Measurements from ENCODE around the gene TSSK3. TPM values are rescaled to one million over a fixed set of nuclear protein-coding genes. Genes with fewer than 3 reads are reported as not detected.

TSSK3 gene
- total and polyA plus RNA-seq, 2 experiments from 2014 or later: not detected

DNA sequence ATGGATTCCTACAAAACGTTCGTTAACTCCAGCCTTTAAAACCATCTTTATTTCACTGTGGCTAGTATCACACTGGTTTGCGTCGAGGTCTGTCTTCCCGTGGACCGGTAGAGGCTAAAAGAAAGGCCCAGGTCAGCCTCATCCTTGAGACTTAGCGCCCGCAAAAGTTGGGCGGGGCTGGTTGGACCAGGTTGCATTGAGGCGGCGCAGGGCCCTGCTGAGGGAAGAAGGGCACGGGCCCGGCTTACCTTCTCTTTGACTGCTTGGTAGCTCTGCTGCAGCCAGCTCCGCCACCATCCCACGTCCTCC lies 31.4 kb downstream of the TSSK3 start:
- Mint-ChIP-seq H3K9me3 (peaks cover 11% of the 10 kb centered on the region; the same call in 2 of the 3 replicates), H3K27ac (peak overlapping the region; percentile 100), H3K27me3 (ENCODE audit: insufficient read depth, low read depth, poor library complexity) (peaks cover 10% of the 10 kb centered on the region), H3K4me3 (peak overlapping the region; percentile 100), H3K36me3 (ENCODE audit: low read depth) (peaks cover 19% of the 10 kb centered on the region), H3K4me1 (peaks cover 13% of the 10 kb centered on the region; the same call in 2 of the 3 replicates)
- DNase-seq (ENCODE audit: low spot score) (peak; percentile 75), ATAC-seq (peak; percentile 47)
- H3K9me2 ChIP-seq (ENCODE audit: insufficient read depth): no peaks in the 10 kb centered on the region
- H3K4me1 ChIP-seq (ENCODE audit: insufficient read depth): peaks cover 10% of the 10 kb centered on the region; the same call in 1 of the 2 replicates
- no peaks in the 10 kb centered on the region for H3K27me3 ChIP-seq (ENCODE audit: insufficient read depth)
- H3K79me2 ChIP-seq (replicated peaks; ENCODE audit: insufficient read depth): peaks cover 42% of the 10 kb centered on the region
- no peak for TF ChIP-seq POLR2AphosphoS5 (IDR thresholded peaks at IDR 0.05; ENCODE audit: low read depth)
- TF ChIP-seq, protein P1, sequence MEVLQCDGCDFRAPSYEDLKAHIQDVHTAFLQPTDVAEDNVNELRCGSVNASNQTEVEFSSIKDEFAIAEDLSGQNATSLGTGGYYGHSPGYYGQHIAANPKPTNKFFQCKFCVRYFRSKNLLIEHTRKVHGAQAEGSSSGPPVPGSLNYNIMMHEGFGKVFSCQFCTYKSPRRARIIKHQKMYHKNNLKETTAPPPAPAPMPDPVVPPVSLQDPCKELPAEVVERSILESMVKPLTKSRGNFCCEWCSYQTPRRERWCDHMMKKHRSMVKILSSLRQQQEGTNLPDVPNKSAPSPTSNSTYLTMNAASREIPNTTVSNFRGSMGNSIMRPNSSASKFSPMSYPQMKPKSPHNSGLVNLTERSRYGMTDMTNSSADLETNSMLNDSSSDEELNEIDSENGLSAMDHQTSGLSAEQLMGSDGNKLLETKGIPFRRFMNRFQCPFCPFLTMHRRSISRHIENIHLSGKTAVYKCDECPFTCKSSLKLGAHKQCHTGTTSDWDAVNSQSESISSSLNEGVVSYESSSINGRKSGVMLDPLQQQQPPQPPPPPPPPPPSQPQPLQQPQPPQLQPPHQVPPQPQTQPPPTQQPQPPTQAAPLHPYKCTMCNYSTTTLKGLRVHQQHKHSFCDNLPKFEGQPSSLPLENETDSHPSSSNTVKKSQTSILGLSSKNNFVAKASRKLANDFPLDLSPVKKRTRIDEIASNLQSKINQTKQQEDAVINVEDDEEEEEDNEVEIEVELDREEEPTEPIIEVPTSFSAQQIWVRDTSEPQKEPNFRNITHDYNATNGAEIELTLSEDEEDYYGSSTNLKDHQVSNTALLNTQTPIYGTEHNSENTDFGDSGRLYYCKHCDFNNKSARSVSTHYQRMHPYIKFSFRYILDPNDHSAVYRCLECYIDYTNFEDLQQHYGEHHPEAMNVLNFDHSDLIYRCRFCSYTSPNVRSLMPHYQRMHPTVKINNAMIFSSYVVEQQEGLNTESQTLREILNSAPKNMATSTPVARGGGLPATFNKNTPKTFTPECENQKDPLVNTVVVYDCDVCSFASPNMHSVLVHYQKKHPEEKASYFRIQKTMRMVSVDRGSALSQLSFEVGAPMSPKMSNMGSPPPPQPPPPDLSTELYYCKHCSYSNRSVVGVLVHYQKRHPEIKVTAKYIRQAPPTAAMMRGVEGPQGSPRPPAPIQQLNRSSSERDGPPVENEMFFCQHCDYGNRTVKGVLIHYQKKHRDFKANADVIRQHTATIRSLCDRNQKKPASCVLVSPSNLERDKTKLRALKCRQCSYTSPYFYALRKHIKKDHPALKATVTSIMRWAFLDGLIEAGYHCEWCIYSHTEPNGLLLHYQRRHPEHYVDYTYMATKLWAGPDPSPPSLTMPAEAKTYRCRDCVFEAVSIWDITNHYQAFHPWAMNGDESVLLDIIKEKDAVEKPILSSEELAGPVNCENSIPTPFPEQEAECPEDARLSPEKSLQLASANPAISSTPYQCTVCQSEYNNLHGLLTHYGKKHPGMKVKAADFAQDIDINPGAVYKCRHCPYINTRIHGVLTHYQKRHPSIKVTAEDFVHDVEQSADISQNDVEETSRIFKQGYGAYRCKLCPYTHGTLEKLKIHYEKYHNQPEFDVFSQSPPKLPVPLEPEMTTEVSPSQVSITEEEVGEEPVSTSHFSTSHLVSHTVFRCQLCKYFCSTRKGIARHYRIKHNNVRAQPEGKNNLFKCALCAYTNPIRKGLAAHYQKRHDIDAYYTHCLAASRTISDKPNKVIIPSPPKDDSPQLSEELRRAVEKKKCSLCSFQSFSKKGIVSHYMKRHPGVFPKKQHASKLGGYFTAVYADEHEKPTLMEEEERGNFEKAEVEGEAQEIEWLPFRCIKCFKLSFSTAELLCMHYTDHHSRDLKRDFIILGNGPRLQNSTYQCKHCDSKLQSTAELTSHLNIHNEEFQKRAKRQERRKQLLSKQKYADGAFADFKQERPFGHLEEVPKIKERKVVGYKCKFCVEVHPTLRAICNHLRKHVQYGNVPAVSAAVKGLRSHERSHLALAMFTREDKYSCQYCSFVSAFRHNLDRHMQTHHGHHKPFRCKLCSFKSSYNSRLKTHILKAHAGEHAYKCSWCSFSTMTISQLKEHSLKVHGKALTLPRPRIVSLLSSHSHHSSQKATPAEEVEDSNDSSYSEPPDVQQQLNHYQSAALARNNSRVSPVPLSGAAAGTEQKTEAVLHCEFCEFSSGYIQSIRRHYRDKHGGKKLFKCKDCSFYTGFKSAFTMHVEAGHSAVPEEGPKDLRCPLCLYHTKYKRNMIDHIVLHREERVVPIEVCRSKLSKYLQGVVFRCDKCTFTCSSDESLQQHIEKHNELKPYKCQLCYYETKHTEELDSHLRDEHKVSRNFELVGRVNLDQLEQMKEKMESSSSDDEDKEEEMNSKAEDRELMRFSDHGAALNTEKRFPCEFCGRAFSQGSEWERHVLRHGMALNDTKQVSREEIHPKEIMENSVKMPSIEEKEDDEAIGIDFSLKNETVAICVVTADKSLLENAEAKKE (CRISPR knock-in tag; IDR thresholded peaks at IDR 0.05): no peak
- no peak for TF ChIP-seq ZNF331 (CRISPR knock-in tag; IDR thresholded peaks at IDR 0.05; ENCODE audit: low read depth)
- TF ChIP-seq ZNF114 (CRISPR knock-in tag; IDR thresholded peaks at IDR 0.05): no peak
- TF ChIP-seq STAT1 (IDR thresholded peaks at IDR 0.05; ENCODE audit: unreplicated experiment): no peak
- peaks cover 9% of the 10 kb centered on the region; the same call in 1 of the 2 replicates for H3F3A ChIP-seq (replicated peaks; ENCODE audit: low read depth)
- peak overlapping the region; percentile 6; the same call in 1 of the 2 replicates for H2AFZ ChIP-seq
- no peaks in the 10 kb centered on the region; the same call in 1 of the 2 replicates for H4K20me1 ChIP-seq (replicated peaks; ENCODE audit: insufficient read depth)
- H3K4me2 ChIP-seq: peak overlapping the region; percentile 84
- H3K36me3 ChIP-seq (ENCODE audit: insufficient read depth): no peaks in the 10 kb centered on the region
- peak overlapping the region; percentile 85 for H3K27ac ChIP-seq (ENCODE audit: low read depth)
- peak overlapping the region; percentile 70 for H3K4me3 ChIP-seq
